HG02763 (cell line): ENCODE results near the gene SDF2.
A peak's percentile ranks its signal among the peaks of the same experiment; 100 is the strongest.
"Not testable (repeated sequence)": the region's sequence is repeated elsewhere in the genome, so short reads cannot be mapped to it uniquely, and the experiment has no call there.

Source experiments
- ATAC-seq: cut with Tn5 transposase; IDR thresholded peaks from one replicate; pipeline ENCODE4 v1.9.1; 2021; ENCODE audit warnings: mild to moderate bottlenecking, moderate library complexity; ENCODE audit not compliant: unreplicated experiment

Gene SDF2

GRCh38 chr17:28685366-28685765 is 23.7 kb upstream of the SDF2 start:
- ATAC-seq, result no peak

GRCh38 chr17:28684963-28685362 is 23.3 kb upstream of the SDF2 start:
- no peak for ATAC-seq

- ATAC-seq, result no peak
These were observed 20.9 kb upstream of the SDF2 start for GRCh38 chr17:28682655-28683054.

DNA sequence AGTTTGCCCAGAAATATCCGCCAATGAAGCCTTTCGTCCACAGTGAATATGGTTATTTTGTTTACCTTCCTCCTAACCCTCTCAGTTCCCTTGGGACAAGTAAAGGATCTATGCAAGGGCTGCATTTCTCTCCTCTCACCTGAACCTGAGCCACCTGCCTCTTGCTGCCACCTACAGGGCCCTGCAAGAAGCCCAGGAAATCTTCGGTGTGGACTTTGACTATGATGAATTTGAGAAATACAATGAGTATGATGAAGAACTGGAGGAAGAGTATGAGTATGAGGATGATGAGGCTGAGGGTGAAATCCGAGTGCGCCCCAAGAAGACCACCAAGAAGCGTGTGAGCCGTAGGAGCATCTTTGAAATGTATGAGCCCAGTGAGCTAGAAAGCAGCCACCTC is 14.3 kb upstream of the SDF2 start:
- no peak for ATAC-seq

DNA sequence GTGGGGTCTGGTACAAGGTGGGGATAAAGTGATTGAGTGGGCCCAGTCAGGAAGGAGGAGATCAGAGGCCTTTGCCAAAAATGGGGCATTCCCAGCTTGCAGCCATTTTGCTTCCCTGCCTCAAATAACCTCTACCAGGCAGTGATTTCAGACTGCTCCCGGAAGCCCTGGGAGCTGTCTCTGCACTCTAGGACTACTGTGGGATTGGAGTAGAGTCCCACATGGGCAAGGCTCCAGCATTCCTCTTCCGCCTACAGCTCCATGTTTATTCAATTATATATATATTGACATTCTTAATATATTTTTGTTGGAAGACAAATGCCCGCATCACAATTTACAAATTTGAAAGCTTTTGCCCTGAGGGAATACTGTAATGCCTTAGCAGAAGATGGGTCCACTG is 13.8 kb upstream of the SDF2 start:
- ATAC-seq, result no peak

GRCh38 chr17:28669918-28670317 is 8.2 kb upstream of the SDF2 start:
- no peak for ATAC-seq

- no peak for ATAC-seq
These were observed 6.2 kb upstream of the SDF2 start for GRCh38 chr17:28667870-28668269.

- ATAC-seq, result no peak
These were observed 4.3 kb upstream of the SDF2 start for GRCh38 chr17:28665994-28666393.

- no peak for ATAC-seq
These were observed 2.0 kb upstream of the SDF2 start for GRCh38 chr17:28663723-28664122.

GRCh38 chr17:28662527-28662829 is 772 bp upstream of the SDF2 start:
- ATAC-seq, result no peak

GRCh38 chr17:28659497-28659881 is 2.2 kb downstream of the SDF2 start:
- ATAC-seq, result not testable (repeated sequence)

GRCh38 chr17:28658766-28659496 is 2.8 kb downstream of the SDF2 start:
- not testable (repeated sequence) for ATAC-seq

DNA sequence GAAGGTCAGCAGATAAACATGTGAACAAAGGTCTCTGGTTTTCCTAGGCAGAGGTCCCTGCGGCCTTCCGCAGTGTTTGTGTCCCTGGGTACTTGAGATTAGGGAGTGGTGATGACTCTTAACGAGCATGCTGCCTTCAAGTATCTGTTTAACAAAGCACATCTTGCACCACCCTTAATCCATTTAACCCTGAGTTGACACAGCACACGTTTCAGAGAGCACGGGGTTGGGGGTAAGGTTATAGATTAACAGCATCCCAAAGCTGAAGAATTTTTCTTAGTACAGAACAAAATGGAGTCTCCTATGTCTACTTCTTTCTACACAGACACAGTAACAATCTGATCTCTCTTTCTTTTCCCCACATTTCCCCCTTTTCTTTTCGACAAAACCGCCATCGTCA is 3.4 kb downstream of the SDF2 start:
- ATAC-seq, result not testable (repeated sequence)

DNA sequence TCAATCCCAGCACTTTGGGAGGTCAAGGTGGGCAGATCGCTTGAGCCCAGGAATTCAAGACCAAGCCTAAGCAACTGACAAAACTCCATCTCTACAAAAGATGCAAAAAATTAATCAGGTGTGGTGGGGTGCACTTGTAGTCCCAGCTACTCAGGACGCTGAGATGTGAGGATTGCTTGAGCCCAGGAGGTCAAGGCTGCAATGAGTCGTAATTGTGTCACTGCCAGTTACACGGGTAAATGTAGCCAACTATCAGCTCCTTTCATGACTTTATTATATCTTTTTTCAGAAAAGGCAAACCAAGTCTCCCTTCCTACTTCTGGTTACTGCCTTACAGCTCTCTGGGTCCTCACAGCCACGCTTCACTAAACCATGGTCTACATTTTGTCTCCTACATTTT is 4.0 kb downstream of the SDF2 start:
- no peak for ATAC-seq

DNA sequence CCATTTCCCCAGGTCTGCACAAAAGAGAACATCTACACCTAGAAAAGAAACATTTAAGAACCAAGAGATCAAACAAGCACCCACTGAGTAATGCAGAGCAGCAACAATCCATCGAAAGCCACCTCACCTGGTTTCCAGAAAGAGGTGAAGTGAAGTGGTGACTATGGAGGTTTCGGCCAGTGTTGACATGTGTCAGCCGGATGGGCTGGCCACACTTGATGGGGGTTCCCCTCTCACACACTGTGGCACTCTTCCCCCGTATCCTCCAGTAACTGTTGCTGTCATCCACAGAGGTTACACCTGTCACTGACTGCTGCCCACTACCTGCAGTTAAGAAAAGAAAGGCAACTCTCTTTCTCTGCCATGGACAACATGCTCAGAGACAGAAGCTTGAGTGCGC is 6.5 kb downstream of the SDF2 start:
- ATAC-seq, result no peak

DNA sequence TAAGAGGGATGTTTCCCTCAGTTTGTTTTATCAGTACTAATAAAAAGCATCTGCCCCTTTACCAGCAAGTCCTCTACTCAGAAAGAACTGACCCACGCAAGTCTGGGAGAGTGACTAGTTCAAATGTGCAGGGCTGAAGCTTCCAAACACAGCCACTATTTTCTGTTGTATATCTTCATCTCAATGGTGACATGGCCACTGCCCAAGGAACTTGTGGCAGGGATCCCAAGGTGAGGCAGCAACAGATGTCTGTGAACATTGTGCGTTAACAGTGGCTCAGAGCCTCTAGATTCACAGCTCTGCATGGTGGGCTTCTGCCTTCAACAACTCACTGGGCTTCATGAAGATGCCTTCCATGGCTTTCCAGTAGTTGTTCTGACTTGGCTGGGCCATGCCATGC is 13.0 kb downstream of the SDF2 start:
- no peak for ATAC-seq

GRCh38 chr17:28646039-28646754 is 15.5 kb downstream of the SDF2 start:
- ATAC-seq, result no peak

- ATAC-seq, result no peak
These were observed 16.1 kb downstream of the SDF2 start for GRCh38 chr17:28645576-28645939.

DNA sequence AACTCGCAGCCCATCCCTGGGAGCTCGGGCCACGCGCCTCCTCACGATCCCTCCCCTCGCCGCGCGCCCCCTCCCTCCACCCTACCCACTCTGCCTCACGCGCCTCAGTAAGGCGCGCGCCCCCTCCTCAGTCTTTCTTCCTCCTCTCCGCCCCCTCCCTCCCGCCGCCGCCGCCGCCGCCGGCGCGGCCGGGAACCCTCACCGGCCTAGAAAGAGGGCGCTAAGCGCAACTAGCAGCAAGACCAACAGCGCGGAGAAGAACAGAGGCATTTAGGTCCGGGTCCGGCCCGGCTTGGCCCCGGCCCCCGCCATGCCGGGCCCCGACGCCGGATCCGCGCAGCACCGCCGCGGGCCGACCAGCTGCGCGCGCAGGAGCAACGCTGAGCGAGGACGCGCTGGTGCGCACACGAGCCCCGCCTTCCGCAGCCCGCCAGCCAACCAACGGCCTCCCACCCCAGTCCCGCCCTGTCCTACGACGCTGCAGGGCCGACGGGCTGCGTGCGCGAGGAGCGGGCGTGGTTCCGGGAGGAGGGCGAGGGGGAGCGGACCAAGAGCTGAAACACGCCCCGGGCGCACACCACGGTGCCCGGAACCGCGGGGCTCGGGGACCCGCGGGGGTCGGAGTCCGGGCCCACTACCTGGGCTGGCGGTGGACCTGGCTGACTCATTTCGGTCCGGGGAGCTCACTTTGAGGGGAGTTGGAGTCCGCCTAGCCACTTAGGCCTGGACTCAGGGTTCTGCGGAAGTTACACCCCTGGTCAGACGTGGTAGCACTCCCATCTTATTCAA is 16.7 kb downstream of the SDF2 start, which contains the start of gene BLTP2:
TSS of gene BLTP2 (minus strand) at position 372 of the 789 bp plus-strand sequence. CDS start at position 270, 102 bp downstream.
- ATAC-seq, result peak; percentile 91

DNA sequence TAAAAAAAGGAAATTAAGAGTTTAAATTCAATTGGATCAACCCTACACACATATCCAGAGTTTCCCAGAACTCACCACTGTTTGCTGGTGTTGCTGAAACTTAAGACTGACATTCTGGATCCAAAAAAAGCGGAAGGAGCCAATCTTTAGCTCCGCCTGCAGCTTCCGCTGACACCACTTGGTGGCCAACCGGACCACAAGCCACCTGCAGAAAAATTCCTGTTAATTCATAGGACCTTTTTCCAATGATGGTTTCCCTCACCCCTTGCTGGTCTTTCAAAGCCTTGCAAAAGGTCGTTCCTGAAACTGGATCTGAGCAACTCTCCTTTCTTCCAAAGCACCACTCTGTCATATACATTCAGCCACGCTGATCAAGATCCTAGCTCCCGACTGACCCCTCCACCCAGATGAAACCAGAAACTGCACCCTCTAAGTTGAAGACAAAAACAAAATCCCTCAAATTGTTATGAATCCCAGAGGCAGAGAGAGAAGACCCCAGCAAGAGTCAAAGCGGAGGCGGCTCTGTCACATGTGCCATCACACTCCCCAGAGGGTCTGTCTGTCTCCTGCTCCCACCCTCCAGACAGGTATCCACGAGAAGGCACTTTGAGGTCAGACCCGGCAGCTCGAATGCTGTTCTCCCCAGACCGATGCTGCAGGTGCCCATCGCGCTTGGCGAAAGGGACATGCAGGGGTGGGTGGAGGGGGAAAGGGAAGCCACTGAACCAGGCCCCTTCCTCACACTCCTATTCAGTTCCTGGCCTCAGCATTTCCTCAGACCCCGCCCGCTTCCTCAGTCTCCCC is 17.5 kb downstream of the SDF2 start:
- ATAC-seq, result peak; percentile 13

GRCh38 chr17:28641579-28641978 is 20.1 kb downstream of the SDF2 start:
- ATAC-seq, result no peak
